Putamen (tissue), 1 donor: ENCODE results near the gene EIF5B.

Experiments used
- DNase-seq: peaks from one replicate; pipeline ENCODE4 v3.0.0-alpha.2; 2016; ENCODE audit warnings: low spot score

Gene EIF5B

GRCh38 chr2:99406137-99406536 is 68.9 kb downstream of the EIF5B start:
- DNase-seq = no peak

DNA sequence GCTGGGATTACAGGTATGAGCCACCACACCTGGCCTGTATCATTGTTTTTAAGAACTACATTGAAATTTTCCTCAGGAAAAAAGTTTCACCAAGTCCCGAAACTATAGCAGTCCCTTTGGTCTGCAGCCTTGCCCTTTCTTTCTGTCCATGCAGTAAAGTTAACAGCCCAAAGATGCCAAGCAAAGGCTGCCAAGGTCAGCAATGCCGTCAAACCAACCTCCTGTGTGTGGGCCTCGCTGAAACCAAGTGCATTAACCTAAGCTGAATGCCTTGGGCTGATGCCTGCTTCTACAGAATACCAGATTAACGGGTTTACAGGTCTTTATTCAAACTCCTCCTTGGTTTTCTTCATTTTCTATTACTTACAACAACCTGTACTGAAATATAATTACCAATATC is 73.1 kb downstream of the EIF5B start:
- no peak for DNase-seq

GRCh38 chr2:99414566-99414965 is 77.4 kb downstream of the EIF5B start:
- no peak for DNase-seq

DNA sequence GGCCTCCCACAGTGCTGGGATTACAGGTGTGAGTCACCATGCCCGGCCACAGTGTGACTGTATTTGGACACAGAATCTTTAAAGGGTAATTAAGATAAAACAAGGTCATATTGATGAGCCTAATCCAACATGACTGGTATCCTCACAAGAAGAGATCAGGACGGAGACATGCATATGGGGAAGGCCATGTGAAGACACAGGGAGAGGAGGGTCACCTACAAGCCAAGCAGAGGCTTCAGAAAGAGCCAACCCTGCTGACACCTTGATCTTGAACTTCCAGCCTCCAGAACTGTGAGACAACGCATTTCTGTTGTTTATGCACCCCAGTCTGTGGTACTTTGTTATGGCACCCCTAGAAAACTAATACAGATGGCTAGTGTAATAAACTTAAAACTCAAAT is 80.2 kb downstream of the EIF5B start:
- no peak for DNase-seq

DNA sequence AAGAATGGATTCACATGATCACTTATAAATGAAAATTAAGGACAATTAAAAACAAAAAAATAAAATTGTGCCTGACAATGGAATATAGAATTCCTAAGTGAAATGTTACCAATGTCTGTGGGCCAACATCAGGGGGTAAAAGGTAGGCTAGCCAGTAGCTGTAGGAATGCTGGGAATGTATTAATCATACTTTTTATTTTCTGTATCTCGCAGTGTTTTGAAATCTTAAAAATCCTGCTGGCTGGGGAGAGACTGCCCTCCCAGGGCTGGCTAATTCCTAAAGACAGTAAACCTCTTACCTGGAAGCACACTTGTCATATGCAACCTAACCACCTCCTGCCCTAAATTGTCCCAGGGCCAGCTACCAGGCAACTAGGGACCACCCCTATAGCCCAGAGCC is 82.8 kb downstream of the EIF5B start:
- DNase-seq = no peak

DNA sequence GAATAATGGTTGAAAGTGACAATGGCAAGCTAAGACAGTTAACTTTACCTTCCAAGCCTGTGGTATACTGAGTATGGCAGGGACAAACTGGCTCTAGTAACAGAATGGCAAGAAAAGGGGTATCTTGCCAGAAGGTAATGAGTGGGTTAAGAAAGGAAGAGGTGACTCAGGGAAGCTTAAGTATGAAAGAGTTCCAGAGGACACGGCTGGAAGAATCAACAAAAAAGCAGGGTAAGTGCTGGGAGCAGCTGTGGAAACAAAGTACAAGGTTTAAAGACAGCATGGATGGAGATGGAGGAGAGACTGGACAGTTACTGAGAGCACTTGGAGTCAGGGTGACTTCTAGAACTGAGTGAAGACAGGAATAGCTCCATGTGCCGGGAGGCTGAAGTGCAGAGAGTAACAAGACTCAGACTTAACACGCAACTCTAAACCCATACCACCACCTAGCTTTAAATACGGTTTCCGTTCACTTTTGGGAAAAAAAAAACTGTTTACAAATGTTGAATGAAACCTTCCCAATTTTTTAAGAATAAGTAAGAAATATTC is 83.6 kb downstream of the EIF5B start:
- no peak for DNase-seq

DNA sequence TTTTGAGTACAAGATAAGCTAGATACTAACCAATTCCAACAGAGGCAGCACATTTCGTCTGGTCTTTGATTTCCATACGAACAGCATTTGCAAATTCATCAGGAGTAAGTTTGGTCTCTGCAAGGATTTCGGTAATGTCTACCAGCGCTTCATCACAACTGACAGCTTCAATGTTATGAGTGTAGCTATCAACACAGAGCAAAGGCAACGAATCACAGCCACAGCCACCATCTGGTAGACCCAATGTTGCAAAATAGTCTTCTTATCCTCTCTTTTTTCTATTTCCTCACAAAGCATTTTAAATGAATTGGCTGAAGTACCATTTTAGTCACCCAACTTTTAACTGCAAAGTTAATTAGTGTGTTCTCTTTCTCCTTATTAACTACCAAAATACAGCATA is 84.3 kb downstream of the EIF5B start:
- DNase-seq = no peak

- no peak for DNase-seq
These were observed 85.4 kb downstream of the EIF5B start for GRCh38 chr2:99422599-99422998.

GRCh38 chr2:99424371-99424770 is 87.2 kb downstream of the EIF5B start:
- no peak for DNase-seq

GRCh38 chr2:99425022-99425421 is 87.8 kb downstream of the EIF5B start:
- DNase-seq = no peak

- no peak for DNase-seq
These were observed 93.6 kb downstream of the EIF5B start for GRCh38 chr2:99430614-99431291.

GRCh38 chr2:99431587-99432275 is 94.5 kb downstream of the EIF5B start:
- DNase-seq = no peak

DNA sequence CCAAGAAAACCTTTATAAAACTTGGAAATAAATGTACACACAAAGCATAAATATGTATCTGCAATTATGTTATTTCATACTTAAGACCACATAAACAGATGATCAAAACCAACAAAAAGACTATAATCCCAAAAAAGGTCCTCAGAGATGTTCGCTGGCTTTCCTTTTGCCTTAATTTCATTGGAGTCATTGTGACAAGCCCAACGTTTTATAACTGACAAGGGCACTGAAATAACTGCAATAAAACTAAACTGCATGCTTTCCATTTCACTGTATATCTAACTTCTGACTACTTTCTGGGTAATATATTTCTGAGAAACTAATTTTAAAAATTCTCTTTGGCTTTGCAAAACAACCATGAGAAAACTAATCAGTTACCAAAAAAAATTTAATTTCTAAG is 96.2 kb downstream of the EIF5B start:
- no peak for DNase-seq

- no peak for DNase-seq
These were observed 99.7 kb downstream of the EIF5B start for GRCh38 chr2:99436874-99437273.

GRCh38 chr2:99439971-99440505 is 102.8 kb downstream of the EIF5B start:
- no peak for DNase-seq

DNA sequence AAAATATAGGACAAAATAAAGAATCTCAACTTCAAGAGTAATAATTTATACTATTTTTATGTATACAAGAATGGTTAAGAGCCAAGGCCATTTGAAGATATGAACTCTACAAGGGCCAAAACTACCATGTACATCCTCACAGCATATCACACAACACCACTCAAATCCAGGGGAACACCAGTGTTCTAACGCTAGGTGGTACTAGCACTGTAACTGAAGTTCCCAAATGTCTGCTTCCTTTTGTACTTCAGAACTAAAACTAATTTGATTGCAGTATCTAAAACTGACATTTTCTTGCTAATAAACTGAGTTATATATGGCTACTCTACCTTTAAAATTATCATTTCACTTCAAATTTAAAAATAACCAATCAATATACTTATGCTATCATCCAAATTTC is 105.6 kb downstream of the EIF5B start:
- DNase-seq = peak; percentile 19

GRCh38 chr2:99444222-99444621 is 107.0 kb downstream of the EIF5B start:
- peak; percentile 27 for DNase-seq

- no peak for DNase-seq
These were observed 107.9 kb downstream of the EIF5B start for GRCh38 chr2:99445065-99445464.

GRCh38 chr2:99448556-99448955 is 111.4 kb downstream of the EIF5B start:
- DNase-seq = no peak

DNA sequence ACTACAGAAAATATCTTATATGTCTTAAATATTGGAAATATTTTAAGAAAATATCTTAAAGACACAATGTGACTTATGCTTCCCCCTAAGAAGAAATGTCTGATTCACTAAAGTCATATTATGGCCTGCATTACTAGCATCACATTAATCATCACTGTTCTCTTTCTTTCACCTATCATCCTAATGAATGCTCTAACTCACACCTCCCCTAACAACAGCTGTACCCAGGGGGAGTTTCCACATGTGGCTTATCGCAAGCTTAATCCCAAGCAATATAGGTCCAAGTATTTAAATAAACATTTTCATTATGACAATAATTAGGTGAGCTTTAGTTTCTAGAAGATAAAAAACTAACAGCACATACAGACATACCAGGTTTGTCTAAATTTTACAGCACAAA is 113.0 kb downstream of the EIF5B start:
- no peak for DNase-seq
